Endodermal cell (in vitro differentiated cells): ENCODE data around the gene TLR9. TPM values are rescaled to one million over a fixed set of nuclear protein-coding genes. Genes with fewer than 3 reads are reported as not detected.

Experiments used
- DNase-seq: peaks from one replicate; pipeline ENCODE4 v3.0.0-alpha.2; 2017
- H3K27ac ChIP-seq: 2 replicates; pipeline ENCODE4 v1.5.1; 2013; ENCODE audit warnings: mild to moderate bottlenecking, low read depth, low read length, moderate library complexity
- H3K27me3 ChIP-seq: 2 replicates; pipeline ENCODE4 v1.6.1; 2013; ENCODE audit warnings: mild to moderate bottlenecking, low read length, moderate library complexity; ENCODE audit not compliant: insufficient read depth, control insufficient read depth, poor library complexity, severe bottlenecking
- H3K36me3 ChIP-seq: 2 replicates; pipeline ENCODE4 v1.7.0; 2013; ENCODE audit warnings: mild to moderate bottlenecking, low read length, moderate library complexity; ENCODE audit not compliant: control insufficient read depth, insufficient read depth
- H3K4me1 ChIP-seq: one replicate; pipeline ENCODE4 v1.7.0; 2013; ENCODE audit warnings: low read length; ENCODE audit not compliant: control insufficient read depth, insufficient read depth
- H3K4me3 ChIP-seq: 2 replicates; pipeline ENCODE4 v1.5.1; 2013; ENCODE audit warnings: mild to moderate bottlenecking, low read length, moderate library complexity
- H3K9ac ChIP-seq: 2 replicates; pipeline ENCODE4 v1.6.1; 2013; ENCODE audit warnings: mild to moderate bottlenecking, low read length, moderate library complexity; ENCODE audit not compliant: poor library complexity, severe bottlenecking; ENCODE audit errors: extremely low read depth
- H3K9me3 ChIP-seq: 2 replicates; pipeline ENCODE4 v1.6.1; 2013; ENCODE audit warnings: mild to moderate bottlenecking, low read length, moderate library complexity; ENCODE audit not compliant: control insufficient read depth
- H3K27ac Mint-ChIP-seq: 2 replicates; pipeline ENCODE4 v1.8.0; 2020; ENCODE audit warnings: mixed read lengths
- H3K27me3 Mint-ChIP-seq: 2 replicates; pipeline ENCODE4 v1.8.0; 2021; ENCODE audit warnings: mild to moderate bottlenecking, mixed read lengths; ENCODE audit not compliant: insufficient read depth
- H3K36me3 Mint-ChIP-seq: 2 replicates; pipeline ENCODE4 v1.8.0; 2020; ENCODE audit warnings: low read depth, mixed read lengths
- H3K4me1 Mint-ChIP-seq: 2 replicates; pipeline ENCODE4 v1.8.0; 2020; ENCODE audit warnings: mixed read lengths
- H3K4me3 Mint-ChIP-seq: 2 replicates; pipeline ENCODE4 v1.8.0; 2020; ENCODE audit warnings: mild to moderate bottlenecking, moderate library complexity, mixed read lengths
- H3K9me3 Mint-ChIP-seq: 2 replicates; pipeline ENCODE4 v1.8.0; 2020; ENCODE audit warnings: mild to moderate bottlenecking, mixed read lengths
- WGBS, 2 experiments: methylation state at CpG; one replicate each; pipeline versions ENCODE4 v1.1.5 to v1.1.7; 2013; ENCODE audit warnings: missing lambda C conversion rate in 2 of 2, mixed read lengths in 1 of 2; ENCODE audit not compliant: insufficient coverage in 1 of 2, insufficient read length in 1 of 2; 5-methylcytosine and 5-hydroxymethylcytosine counted together
- total RNA-seq, 2 donors: library from RNA; stranded (reverse); fragmentation: NEBNext Ultra II Directional in 1 of 2; extraction: Animal tissue kit (Norgen Biotek cat#: 25700) in 1 of 2; gene quantifications; 2 replicates in 1 of 2; 3 replicates in 1 of 2; pipeline ENCODE4 v1.2.1, GENCODE V29; 2021
- TF ChIP-seq, protein P1 (sequence below): fragments of 200-600 bp; sonication (generic); conservative IDR thresholded peaks from 2 replicates; pipeline ENCODE4 v1.5.0; 2021; ENCODE audit warnings: antibody characterized with exemption, mild to moderate bottlenecking

Gene TLR9
- total RNA-seq, 2 donors from 2014 or later, result 0.11 TPM; not detected in 1

DNA sequence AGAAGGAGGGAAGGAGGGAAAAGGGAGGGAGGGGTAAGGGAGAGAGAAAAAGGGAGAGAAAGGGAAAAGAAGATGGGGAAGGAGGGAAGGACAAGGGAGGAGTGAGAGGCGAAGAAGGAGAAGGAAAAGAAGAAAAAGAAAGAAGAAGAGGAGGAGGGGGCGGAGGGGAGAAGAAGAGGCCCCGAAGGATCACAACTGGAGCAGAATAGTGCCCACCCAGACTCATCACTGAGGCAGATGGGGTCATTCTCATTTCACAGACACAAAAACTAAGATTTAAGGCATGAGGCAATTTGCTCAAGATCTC lies 30.2 kb downstream of the TLR9 start:
- no peaks in the 10 kb centered on the region for H3K27me3 ChIP-seq
- DNase-seq, result no peak
- Mint-ChIP-seq H3K4me1 (peaks cover 14% of the 10 kb centered on the region), H3K27ac (no peak overlapping the region), H3K27me3 (no peaks in the 10 kb centered on the region), H3K4me3 (no peak overlapping the region), H3K36me3 (peaks cover 9% of the 10 kb centered on the region), H3K9me3 (no peaks in the 10 kb centered on the region)
- 90 to 98% methylated on average over 3 of the region's 3 CpGs for WGBS, 2 experiments
- H3K4me1 ChIP-seq, result peaks cover 9% of the 10 kb centered on the region
- H3K9ac ChIP-seq, result no peak overlapping the region
- H3K36me3 ChIP-seq, result peaks cover 4% of the 10 kb centered on the region
- TF ChIP-seq, protein P1, sequence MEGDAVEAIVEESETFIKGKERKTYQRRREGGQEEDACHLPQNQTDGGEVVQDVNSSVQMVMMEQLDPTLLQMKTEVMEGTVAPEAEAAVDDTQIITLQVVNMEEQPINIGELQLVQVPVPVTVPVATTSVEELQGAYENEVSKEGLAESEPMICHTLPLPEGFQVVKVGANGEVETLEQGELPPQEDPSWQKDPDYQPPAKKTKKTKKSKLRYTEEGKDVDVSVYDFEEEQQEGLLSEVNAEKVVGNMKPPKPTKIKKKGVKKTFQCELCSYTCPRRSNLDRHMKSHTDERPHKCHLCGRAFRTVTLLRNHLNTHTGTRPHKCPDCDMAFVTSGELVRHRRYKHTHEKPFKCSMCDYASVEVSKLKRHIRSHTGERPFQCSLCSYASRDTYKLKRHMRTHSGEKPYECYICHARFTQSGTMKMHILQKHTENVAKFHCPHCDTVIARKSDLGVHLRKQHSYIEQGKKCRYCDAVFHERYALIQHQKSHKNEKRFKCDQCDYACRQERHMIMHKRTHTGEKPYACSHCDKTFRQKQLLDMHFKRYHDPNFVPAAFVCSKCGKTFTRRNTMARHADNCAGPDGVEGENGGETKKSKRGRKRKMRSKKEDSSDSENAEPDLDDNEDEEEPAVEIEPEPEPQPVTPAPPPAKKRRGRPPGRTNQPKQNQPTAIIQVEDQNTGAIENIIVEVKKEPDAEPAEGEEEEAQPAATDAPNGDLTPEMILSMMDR, result no peak
- H3K9me3 ChIP-seq, result no peaks in the 10 kb centered on the region
- H3K4me3 ChIP-seq, result no peak overlapping the region
- H3K27ac ChIP-seq, result no peak overlapping the region

DNA sequence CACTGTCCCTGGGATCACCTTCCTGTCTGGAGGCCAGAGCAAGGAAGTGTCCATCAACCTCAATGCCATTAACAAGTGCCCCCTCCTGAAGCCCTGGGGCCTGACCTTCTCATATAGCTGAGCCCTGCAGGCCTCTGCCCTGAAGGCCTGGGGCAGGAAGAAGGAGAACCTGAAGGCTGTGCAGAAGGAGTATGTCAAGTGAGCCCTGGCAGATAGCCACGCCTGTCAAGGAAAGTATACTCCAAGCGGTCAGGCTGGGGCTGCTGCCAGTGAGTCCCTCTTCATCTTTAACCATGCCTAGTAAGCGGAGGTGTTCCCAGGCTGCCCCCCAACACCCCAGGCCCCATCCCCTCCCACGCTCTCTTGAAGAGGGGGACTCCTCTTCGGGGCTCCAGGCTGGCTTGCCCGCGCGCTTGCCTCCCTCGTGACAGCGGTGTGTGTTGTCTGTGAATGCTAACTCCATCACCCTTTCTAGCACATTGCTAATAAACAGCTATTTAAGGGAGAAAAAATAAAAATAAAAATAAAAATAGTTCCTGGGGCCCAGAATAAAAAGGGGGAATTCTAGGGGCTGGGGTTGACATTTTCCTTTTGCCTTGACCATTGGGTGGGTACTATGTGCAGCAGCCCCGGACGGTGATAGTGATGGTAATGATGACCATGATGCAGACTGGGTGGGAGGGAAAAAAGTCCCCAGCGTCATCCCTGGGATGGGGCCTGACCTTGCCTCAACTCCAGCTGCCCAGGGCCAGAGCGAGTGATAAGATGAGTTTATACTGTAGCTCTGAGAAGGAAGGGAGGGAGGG lies 30.8 kb downstream of the TLR9 start:
- no peak for DNase-seq
- H3K4me3 Mint-ChIP-seq, result no peak overlapping the region
- Histone ChIP-seq H3K9me3 (no peaks in the 10 kb centered on the region), H3K9ac (no peak overlapping the region), H3K4me3 (no peak overlapping the region), H3K36me3 (no peaks in the 10 kb centered on the region), H3K27ac (no peak overlapping the region), H3K27me3 (no peaks in the 10 kb centered on the region), H3K4me1 (peaks cover 9% of the 10 kb centered on the region)
- peaks cover 6% of the 10 kb centered on the region for H3K36me3 Mint-ChIP-seq
- no peaks in the 10 kb centered on the region for H3K27me3 Mint-ChIP-seq
- TF ChIP-seq, protein P1, result no peak
- 92 to 93% methylated on average over 2 to 14 of the region's 14 CpGs for WGBS, 2 experiments
- peaks cover 14% of the 10 kb centered on the region for H3K4me1 Mint-ChIP-seq
- H3K27ac Mint-ChIP-seq, result no peak overlapping the region
- H3K9me3 Mint-ChIP-seq, result no peaks in the 10 kb centered on the region

DNA sequence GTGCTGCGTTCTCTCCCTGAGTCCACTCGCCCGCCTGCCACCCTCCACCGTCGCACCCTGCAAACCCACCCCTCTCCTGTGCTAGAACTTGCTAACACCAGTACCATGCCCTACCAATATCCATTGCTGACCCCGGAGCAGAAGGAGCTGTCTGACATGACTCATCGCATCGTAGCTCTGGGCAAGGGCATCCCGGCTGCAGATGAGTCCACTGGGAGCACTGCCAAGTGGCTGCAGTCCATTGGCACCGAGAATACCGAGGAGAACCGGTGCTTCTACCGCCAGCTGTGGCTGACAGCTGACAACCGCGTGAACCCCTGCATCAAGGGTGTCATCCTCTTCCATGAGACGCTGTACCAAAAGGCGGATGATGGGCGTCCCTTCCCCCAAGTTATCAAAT lies 32.4 kb downstream of the TLR9 start:
- Mint-ChIP-seq H3K27me3 (no peaks in the 10 kb centered on the region), H3K36me3 (no peaks in the 10 kb centered on the region), H3K9me3 (no peaks in the 10 kb centered on the region), H3K27ac (no peak overlapping the region), H3K4me3 (no peak overlapping the region), H3K4me1 (peaks cover 5% of the 10 kb centered on the region)
- no peaks in the 10 kb centered on the region for H3K9me3 ChIP-seq
- no peak overlapping the region for H3K4me3 ChIP-seq
- no peaks in the 10 kb centered on the region for H3K36me3 ChIP-seq
- TF ChIP-seq, protein P1, result no peak
- DNase-seq, result no peak
- H3K27ac ChIP-seq, result no peak overlapping the region
- H3K9ac ChIP-seq, result no peak overlapping the region
- 93 to 94% methylated on average over 13 to 18 of the region's 18 CpGs for WGBS, 2 experiments
- H3K27me3 ChIP-seq, result no peaks in the 10 kb centered on the region
- peaks cover 3% of the 10 kb centered on the region for H3K4me1 ChIP-seq
